ENCODE results near the gene KBTBD2.

DNA sequence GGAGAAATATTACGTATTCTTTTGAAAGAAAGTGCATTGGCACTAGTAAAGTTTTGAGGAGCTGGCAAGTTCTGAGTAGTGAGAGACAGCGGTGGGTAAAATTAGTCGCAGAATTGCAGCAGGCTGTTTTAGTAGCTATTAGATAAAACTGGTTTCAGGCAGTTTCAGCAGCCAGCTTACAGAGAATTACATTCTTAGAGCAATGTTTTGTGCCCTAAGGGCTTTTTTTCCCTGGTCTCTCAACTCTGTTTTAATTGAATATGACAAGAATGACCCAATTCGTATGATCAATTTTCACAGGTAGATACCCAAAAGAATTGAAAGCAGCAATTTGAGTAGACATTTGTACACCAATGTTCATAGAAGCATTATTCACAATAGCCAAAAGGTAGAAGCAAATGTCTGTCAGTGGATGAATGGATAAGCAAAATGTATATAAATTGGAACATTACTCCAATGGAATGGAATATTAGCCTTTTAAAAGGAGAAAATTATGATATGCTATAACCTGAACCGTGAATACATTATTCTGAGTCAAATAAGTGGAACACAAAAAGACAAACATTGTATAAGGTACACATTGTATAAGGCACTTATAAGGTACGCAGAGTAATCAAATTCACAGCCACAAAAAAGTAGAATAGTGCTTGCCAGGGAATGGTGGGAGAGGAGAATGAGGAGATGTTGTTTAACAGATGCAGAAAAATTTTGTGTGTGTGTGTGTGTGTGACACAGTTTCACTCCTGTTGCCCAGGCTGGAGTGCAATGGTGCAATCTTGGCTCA, 5.2 kb upstream of the KBTBD2 start:
- no peak for TF ChIP-seq POLR2A (IDR thresholded peaks at IDR 0.05)
- TF ChIP-seq, protein P1, sequence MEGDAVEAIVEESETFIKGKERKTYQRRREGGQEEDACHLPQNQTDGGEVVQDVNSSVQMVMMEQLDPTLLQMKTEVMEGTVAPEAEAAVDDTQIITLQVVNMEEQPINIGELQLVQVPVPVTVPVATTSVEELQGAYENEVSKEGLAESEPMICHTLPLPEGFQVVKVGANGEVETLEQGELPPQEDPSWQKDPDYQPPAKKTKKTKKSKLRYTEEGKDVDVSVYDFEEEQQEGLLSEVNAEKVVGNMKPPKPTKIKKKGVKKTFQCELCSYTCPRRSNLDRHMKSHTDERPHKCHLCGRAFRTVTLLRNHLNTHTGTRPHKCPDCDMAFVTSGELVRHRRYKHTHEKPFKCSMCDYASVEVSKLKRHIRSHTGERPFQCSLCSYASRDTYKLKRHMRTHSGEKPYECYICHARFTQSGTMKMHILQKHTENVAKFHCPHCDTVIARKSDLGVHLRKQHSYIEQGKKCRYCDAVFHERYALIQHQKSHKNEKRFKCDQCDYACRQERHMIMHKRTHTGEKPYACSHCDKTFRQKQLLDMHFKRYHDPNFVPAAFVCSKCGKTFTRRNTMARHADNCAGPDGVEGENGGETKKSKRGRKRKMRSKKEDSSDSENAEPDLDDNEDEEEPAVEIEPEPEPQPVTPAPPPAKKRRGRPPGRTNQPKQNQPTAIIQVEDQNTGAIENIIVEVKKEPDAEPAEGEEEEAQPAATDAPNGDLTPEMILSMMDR (IDR thresholded peaks at IDR 0.05): no peak

Measured in testis (tissue), 2 donors.